Measurements from ENCODE around the gene AGPAT3. TPM values are rescaled to one million over a fixed set of nuclear protein-coding genes. Genes with fewer than 3 reads are reported as not detected.

AGPAT3 gene
- polyA plus RNA-seq, 2 of the 4 experiments (the other 2 are of a cell fraction): 18.2 to 20.3 TPM

GRCh38 chr21:43834146-43834905 is 30.7 kb upstream of the AGPAT3 start:
- WGBS (ENCODE audit: missing lambda C conversion rate): 78% methylated on average over 12 of the region's 30 CpGs
- no peak for ATAC-seq
- H3K9me3 ChIP-seq: no peaks in the 10 kb centered on the region
- H3K27ac ChIP-seq: no peak overlapping the region
- no peak overlapping the region for H3K4me3 ChIP-seq
- FAIRE-seq: no peak
- no peak for DNase-seq (ENCODE audit: low read depth in 1 of 2, low spot score in 1 of 2)
- no peaks in the 10 kb centered on the region for H3K4me1 ChIP-seq
- no peak for TF ChIP-seq GATA3 (IDR thresholded peaks at IDR 0.05; ENCODE audit: borderline replicate concordance)
- TF ChIP-seq RARB (CRISPR knock-in tag; IDR thresholded peaks at IDR 0.05): no peak
- TF ChIP-seq MAZ (IDR thresholded peaks at IDR 0.05; ENCODE audit: borderline replicate concordance, low read depth, low read length): no peak
- TF ChIP-seq EHMT2 (IDR thresholded peaks at IDR 0.05; ENCODE audit: low read depth): no peak
- no peak for TF ChIP-seq RAD21 (conservative IDR thresholded peaks at IDR 0.05 in 1 of 2, IDR thresholded peaks at IDR 0.05 in 1 of 2)
- TF ChIP-seq, protein P1, sequence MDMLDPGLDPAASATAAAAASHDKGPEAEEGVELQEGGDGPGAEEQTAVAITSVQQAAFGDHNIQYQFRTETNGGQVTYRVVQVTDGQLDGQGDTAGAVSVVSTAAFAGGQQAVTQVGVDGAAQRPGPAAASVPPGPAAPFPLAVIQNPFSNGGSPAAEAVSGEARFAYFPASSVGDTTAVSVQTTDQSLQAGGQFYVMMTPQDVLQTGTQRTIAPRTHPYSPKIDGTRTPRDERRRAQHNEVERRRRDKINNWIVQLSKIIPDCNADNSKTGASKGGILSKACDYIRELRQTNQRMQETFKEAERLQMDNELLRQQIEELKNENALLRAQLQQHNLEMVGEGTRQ (IDR thresholded peaks at IDR 0.05): no peak
- no peak for TF ChIP-seq SMC3 (IDR thresholded peaks at IDR 0.05)
- TF ChIP-seq BHLHE40 (IDR thresholded peaks at IDR 0.05; ENCODE audit: low read depth, low read length): no peak
- POLR2A ChIA-PET: no interaction called here
- CTCF ChIA-PET: interaction anchor here (0.6 kb wide), 1 partner anchor 1595 kb away, joined by 3 read pairs; no protein-coding TSS in a partner anchor
- H3K4me2 ChIP-seq: no peak overlapping the region

DNA sequence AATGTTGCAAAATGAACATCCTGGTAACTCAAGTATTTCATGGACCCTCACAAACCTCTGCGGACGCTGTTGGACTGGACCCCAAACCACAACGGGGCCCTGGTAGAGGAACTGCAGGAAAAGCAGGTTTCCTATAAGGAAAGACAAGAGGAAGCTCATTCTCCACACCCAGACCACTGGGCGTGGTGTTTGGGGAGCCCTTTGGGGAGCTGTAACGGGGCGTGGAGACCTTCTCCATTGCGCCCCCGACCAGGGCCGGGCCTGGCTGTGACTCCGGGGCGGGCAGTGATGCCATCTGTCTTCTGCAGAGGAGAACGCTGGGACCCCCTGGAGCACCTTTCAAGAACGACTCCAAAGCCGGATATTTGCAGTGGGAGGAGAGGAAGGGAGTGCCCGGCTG is 30.0 kb upstream of the AGPAT3 start:
- Histone ChIP-seq H3K4me1 (no peaks in the 10 kb centered on the region), H3K9me3 (no peaks in the 10 kb centered on the region), H3K27ac (no peak overlapping the region), H3K4me3 (no peak overlapping the region), H3K4me2 (no peak overlapping the region)
- DNase-seq (ENCODE audit: low read depth in 1 of 2, low spot score in 1 of 2) (no peak), ATAC-seq (no peak), FAIRE-seq (no peak)
- CTCF ChIA-PET: no interaction called here
- POLR2A ChIA-PET: no interaction called here
- TF ChIP-seq RFX5 (IDR thresholded peaks at IDR 0.05) (no peak), HOXB5 (CRISPR knock-in tag; IDR thresholded peaks at IDR 0.05) (no peak), KDM5A (IDR thresholded peaks at IDR 0.05) (no peak), CBX2 (IDR thresholded peaks at IDR 0.05; ENCODE audit: borderline replicate concordance, low read depth) (no peak), POLR2A (IDR thresholded peaks at IDR 0.05; ENCODE audit: low read length) (no peak), JUNB (IDR thresholded peaks at IDR 0.05) (no peak), ATOH8 (CRISPR knock-in tag; IDR thresholded peaks at IDR 0.05; ENCODE audit: low read depth) (no peak), CHD2 (IDR thresholded peaks at IDR 0.05; ENCODE audit: low read length, partially characterized antibody) (no peak), HOXA7 (CRISPR knock-in tag; IDR thresholded peaks at IDR 0.05) (no peak)
- 66% methylated on average over 12 of the region's 15 CpGs for WGBS (ENCODE audit: missing lambda C conversion rate)

DNA sequence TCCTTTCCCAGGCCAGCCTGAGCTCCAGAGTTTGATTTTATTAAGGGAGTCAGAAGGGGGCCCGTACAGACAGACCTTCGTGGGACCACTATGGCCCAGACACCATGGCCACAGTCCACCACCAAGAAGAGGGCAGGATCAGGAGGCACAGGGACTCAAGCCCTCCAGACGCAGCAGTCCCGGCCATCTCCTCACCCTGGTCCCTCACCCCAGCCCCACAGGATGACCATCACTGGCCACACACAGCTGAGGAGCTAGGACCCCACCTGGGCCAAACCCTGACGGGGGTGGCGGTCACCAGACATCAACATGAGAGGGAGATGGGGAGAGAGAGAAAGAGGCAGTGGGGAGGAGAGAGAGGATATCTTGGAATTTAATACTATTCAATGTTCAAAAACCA is 29.2 kb upstream of the AGPAT3 start:
- Histone ChIP-seq H3K4me3 (no peak overlapping the region), H3K4me1 (no peaks in the 10 kb centered on the region), H3K9me3 (no peaks in the 10 kb centered on the region), H3K4me2 (no peak overlapping the region), H3K27ac (no peak overlapping the region)
- DNase-seq (ENCODE audit: low read depth in 1 of 2, low spot score in 1 of 2): no peak
- POLR2A ChIA-PET: no interaction called here
- no peak for ATAC-seq
- CTCF ChIA-PET: interaction anchor here (0.5 kb wide), 1 partner anchor 154 kb away, joined by 3 read pairs; no protein-coding TSS in a partner anchor
- no peak for TF ChIP-seq RNF2 (IDR thresholded peaks at IDR 0.05; ENCODE audit: borderline replicate concordance, low read depth)
- TF ChIP-seq SREBF2 (IDR thresholded peaks at IDR 0.05): no peak
- TF ChIP-seq TFCP2L1 (CRISPR knock-in tag; IDR thresholded peaks at IDR 0.05): no peak
- no peak for TF ChIP-seq CBX8 (IDR thresholded peaks at IDR 0.05)
- TF ChIP-seq, protein P2, sequence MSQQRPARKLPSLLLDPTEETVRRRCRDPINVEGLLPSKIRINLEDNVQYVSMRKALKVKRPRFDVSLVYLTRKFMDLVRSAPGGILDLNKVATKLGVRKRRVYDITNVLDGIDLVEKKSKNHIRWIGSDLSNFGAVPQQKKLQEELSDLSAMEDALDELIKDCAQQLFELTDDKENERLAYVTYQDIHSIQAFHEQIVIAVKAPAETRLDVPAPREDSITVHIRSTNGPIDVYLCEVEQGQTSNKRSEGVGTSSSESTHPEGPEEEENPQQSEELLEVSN (IDR thresholded peaks at IDR 0.05; ENCODE audit: borderline replicate concordance, low read depth): no peak
- TF ChIP-seq HOXB13 (CRISPR knock-in tag; IDR thresholded peaks at IDR 0.05; ENCODE audit: low read depth): no peak
- TF ChIP-seq, protein P3, sequence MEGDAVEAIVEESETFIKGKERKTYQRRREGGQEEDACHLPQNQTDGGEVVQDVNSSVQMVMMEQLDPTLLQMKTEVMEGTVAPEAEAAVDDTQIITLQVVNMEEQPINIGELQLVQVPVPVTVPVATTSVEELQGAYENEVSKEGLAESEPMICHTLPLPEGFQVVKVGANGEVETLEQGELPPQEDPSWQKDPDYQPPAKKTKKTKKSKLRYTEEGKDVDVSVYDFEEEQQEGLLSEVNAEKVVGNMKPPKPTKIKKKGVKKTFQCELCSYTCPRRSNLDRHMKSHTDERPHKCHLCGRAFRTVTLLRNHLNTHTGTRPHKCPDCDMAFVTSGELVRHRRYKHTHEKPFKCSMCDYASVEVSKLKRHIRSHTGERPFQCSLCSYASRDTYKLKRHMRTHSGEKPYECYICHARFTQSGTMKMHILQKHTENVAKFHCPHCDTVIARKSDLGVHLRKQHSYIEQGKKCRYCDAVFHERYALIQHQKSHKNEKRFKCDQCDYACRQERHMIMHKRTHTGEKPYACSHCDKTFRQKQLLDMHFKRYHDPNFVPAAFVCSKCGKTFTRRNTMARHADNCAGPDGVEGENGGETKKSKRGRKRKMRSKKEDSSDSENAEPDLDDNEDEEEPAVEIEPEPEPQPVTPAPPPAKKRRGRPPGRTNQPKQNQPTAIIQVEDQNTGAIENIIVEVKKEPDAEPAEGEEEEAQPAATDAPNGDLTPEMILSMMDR (IDR thresholded peaks at IDR 0.05): no peak
- no peak for TF ChIP-seq ZSCAN20 (CRISPR knock-in tag; IDR thresholded peaks at IDR 0.05)
- TF ChIP-seq NR3C1 (IDR thresholded peaks at IDR 0.05): no peak
- no peak for TF ChIP-seq HES2 (IDR thresholded peaks at IDR 0.05)
- TF ChIP-seq CHD4 (IDR thresholded peaks at IDR 0.05; ENCODE audit: borderline replicate concordance): no peak
- no peak for TF ChIP-seq PHF8 (IDR thresholded peaks at IDR 0.05; ENCODE audit: borderline replicate concordance, low read depth)
- no peak for TF ChIP-seq FOXS1 (CRISPR knock-in tag; IDR thresholded peaks at IDR 0.05)
- TF ChIP-seq ATOH8 (CRISPR knock-in tag; IDR thresholded peaks at IDR 0.05; ENCODE audit: low read depth): no peak
- 35% methylated on average over 3 of the region's 6 CpGs for WGBS (ENCODE audit: missing lambda C conversion rate)
- no peak for FAIRE-seq
